MM.1S (cell line): ENCODE results near the gene IFI6.
A peak's percentile ranks its signal among the peaks of the same experiment; 100 is the strongest.

Experiments
- DNase-seq: peaks from one replicate; pipeline ENCODE4 v3.0.0-alpha.2; 2015
- H2AFZ ChIP-seq: fragments of 300-600 bp; sonication (generic); 2 replicates; pipeline ENCODE4 v1.6.0; 2016; ENCODE audit warnings: antibody characterized with exemption, low read length
- H3F3A ChIP-seq: fragments of 300-600 bp; sonication (generic); 2 replicates; pipeline ENCODE4 v1.6.1; 2016; ENCODE audit warnings: mild to moderate bottlenecking, antibody characterized with exemption, low read length, moderate library complexity, mixed read lengths; ENCODE audit not compliant: insufficient read depth
- H3K27ac ChIP-seq: fragments of 300-600 bp; sonication (generic); 2 replicates; pipeline ENCODE4 v1.5.1; 2016; ENCODE audit warnings: mild to moderate bottlenecking, low read length
- H3K27me3 ChIP-seq: fragments of 300-600 bp; sonication (generic); replicated peaks from 2 replicates; pipeline ENCODE4 v1.6.0; 2016; ENCODE audit warnings: low read length; ENCODE audit not compliant: insufficient read depth
- H3K36me3 ChIP-seq: fragments of 300-600 bp; sonication (generic); replicated peaks from 2 replicates; pipeline ENCODE4 v1.6.1; 2016; ENCODE audit warnings: mild to moderate bottlenecking, low read length, mixed read lengths; ENCODE audit not compliant: insufficient read depth
- H3K4me1 ChIP-seq: fragments of 300-600 bp; sonication (generic); 2 replicates; pipeline ENCODE4 v1.6.1; 2016; ENCODE audit warnings: low read length, mixed read lengths
- H3K4me2 ChIP-seq: fragments of 300-600 bp; sonication (generic); 2 replicates; pipeline ENCODE4 v1.6.0; 2016; ENCODE audit warnings: low read depth, low read length
- H3K4me3 ChIP-seq: fragments of 300-600 bp; sonication (generic); 2 replicates; pipeline ENCODE4 v1.5.1; 2016; ENCODE audit warnings: low read length, mixed read lengths
- H3K79me2 ChIP-seq: fragments of 300-600 bp; sonication (generic); 2 replicates; pipeline ENCODE4 v1.6.1; 2016; ENCODE audit warnings: mixed run types, low read length, mixed read lengths
- H3K9ac ChIP-seq: fragments of 300-600 bp; sonication (generic); 2 replicates; pipeline ENCODE4 v1.6.1; 2016; ENCODE audit warnings: low read length, mixed read lengths
- H3K9me2 ChIP-seq: fragments of 300-600 bp; sonication (generic); replicated peaks from 2 replicates; pipeline ENCODE4 v1.6.1; 2016; ENCODE audit warnings: mild to moderate bottlenecking, low read length, mixed read lengths; ENCODE audit not compliant: insufficient read depth
- H3K9me3 ChIP-seq: fragments of 300-600 bp; sonication (generic); replicated peaks from 2 replicates; pipeline ENCODE4 v1.6.1; 2016; ENCODE audit warnings: mild to moderate bottlenecking, low read length, mixed read lengths; ENCODE audit not compliant: insufficient read depth
- H4K20me1 ChIP-seq: fragments of 300-600 bp; sonication (generic); 2 replicates; pipeline ENCODE4 v1.6.1; 2016; ENCODE audit warnings: mild to moderate bottlenecking, low read length, moderate library complexity, mixed read lengths; ENCODE audit not compliant: insufficient read depth
- CTCF ChIP-seq: fragments of 300-600 bp; sonication (generic); IDR thresholded peaks from 2 replicates; pipeline ENCODE4 v1.5.1; 2016; ENCODE audit warnings: antibody characterized with exemption, low read length, mixed read lengths
- EZH2 ChIP-seq: fragments of 300-600 bp; sonication (generic); optimal IDR thresholded peaks from 2 replicates; pipeline ENCODE3; 2017; ENCODE audit warnings: low read depth, mild to moderate bottlenecking, antibody characterized with exemption, low read length, mixed read lengths
- EZH2phosphoT487 ChIP-seq: fragments of 300-600 bp; sonication (generic); IDR thresholded peaks from 2 replicates; pipeline ENCODE4 v1.6.1; 2018; ENCODE audit warnings: antibody characterized with exemption, low read length

Gene IFI6

GRCh38 chr1:27713869-27714513, 42.0 kb upstream of the IFI6 start:
- Histone ChIP-seq H3K27ac (no peak overlapping the region), H3K4me2 (no peak overlapping the region), H3K9me2 (no peaks in the 10 kb centered on the region), H3K4me1 (peaks cover 7% of the 10 kb centered on the region), H3F3A (no peaks in the 10 kb centered on the region), H3K79me2 (no peaks in the 10 kb centered on the region), H3K9ac (no peak overlapping the region), H3K9me3 (no peaks in the 10 kb centered on the region), H3K36me3 (no peaks in the 10 kb centered on the region), H3K4me3 (no peak overlapping the region), H3K27me3 (no peaks in the 10 kb centered on the region), H4K20me1 (no peaks in the 10 kb centered on the region), H2AFZ (no peak overlapping the region)
- no peak for DNase-seq
- TF ChIP-seq EZH2 (no peak), CTCF (no peak), EZH2phosphoT487 (no peak)

GRCh38 chr1:27713139-27713725, 41.2 kb upstream of the IFI6 start:
- Histone ChIP-seq H3K27ac (no peak overlapping the region), H3K79me2 (no peaks in the 10 kb centered on the region), H3K9me2 (no peaks in the 10 kb centered on the region), H3K9ac (no peak overlapping the region), H3K27me3 (no peaks in the 10 kb centered on the region), H3K4me3 (no peak overlapping the region), H3K9me3 (no peaks in the 10 kb centered on the region), H3K4me1 (peaks cover 7% of the 10 kb centered on the region), H3K36me3 (no peaks in the 10 kb centered on the region), H3F3A (no peaks in the 10 kb centered on the region), H2AFZ (no peak overlapping the region), H3K4me2 (no peak overlapping the region), H4K20me1 (no peaks in the 10 kb centered on the region)
- DNase-seq = peak; percentile 18
- TF ChIP-seq EZH2phosphoT487 = no peak
- TF ChIP-seq EZH2 = no peak
- no peak for TF ChIP-seq CTCF

- Histone ChIP-seq H3F3A (no peaks in the 10 kb centered on the region), H4K20me1 (no peaks in the 10 kb centered on the region), H3K4me1 (peaks cover 7% of the 10 kb centered on the region), H3K4me3 (no peak overlapping the region), H3K36me3 (no peaks in the 10 kb centered on the region), H3K27me3 (no peaks in the 10 kb centered on the region), H3K79me2 (no peaks in the 10 kb centered on the region), H3K9ac (no peak overlapping the region), H3K27ac (no peak overlapping the region), H2AFZ (no peak overlapping the region), H3K4me2 (no peak overlapping the region), H3K9me2 (no peaks in the 10 kb centered on the region), H3K9me3 (no peaks in the 10 kb centered on the region)
- no peak for DNase-seq
- TF ChIP-seq EZH2 (no peak), EZH2phosphoT487 (no peak), CTCF (no peak)
Measured at GRCh38 chr1:27710574-27710973, 38.6 kb upstream of the IFI6 start.
